GM18861 (cell line): ENCODE results near the gene PPM1G.
"Not testable (repeated sequence)": the region's sequence is repeated elsewhere in the genome, so short reads cannot be mapped to it uniquely, and the experiment has no call there.

Experiments
- ATAC-seq: cut with Tn5 transposase; IDR thresholded peaks from one replicate; pipeline ENCODE4 v1.9.1; 2021; ENCODE audit not compliant: unreplicated experiment

PPM1G gene

DNA sequence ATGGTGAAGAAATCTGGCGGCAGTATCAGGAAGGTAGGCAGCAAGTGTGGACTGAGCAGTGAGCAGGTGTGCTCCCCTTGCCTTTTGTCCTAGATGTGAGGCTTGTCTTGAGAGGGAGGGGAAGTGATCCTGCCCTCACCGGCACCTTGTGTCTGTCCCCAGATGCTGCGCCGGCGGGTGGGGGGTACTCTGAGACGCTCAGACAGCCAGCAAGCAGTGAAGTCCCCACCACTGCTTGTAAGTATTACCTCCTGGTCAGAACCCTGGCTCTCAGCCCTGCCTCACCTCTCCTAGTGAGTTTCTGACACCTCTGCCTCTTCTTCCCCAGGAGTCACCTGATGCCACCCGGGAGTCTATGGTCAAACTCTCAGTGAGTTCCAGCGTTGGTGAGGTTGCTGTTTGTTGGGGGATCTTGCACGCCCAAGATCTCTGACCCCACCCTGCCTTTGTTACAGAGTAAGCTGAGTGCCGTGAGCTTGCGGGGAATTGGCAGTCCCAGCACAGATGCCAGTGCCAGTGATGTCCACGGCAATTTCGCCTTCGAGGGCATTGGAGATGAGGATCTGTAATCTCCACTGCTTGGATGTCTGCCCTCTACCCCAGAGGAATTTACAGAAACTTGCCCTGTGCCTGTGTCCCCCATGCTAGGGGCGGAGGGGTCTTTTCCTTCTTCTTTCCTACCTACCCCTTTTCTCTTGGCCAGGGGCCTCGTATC, 33.1 kb downstream of the PPM1G start:
- ATAC-seq, result no peak

DNA sequence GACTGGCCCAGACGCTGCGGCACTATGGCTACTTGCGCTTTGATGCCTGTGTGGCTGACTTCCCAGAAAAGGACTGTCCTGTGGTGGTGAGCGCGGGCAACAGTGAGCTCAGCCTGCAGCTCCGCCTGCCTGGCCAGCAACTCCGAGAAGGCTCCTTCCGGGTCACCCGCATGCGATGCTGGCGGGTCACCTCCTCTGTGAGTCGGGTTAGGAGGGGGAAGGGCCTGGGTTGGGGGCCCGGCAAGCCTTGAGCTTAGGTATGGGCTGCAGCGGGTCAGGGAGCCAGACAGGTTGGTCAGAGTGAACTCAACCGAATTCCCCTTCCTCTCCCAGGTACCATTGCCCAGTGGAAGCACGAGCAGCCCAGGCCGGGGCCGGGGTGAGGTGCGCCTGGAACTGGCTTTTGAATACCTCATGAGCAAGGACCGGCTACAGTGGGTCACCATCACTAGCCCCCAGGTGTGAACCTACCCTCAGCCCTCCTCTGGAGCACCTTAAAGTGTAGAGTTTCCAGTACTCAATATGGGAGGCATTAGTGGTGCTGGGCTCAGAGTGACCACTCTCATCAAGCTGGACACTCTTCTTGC, 33.8 kb downstream of the PPM1G start:
- ATAC-seq, result no peak

DNA sequence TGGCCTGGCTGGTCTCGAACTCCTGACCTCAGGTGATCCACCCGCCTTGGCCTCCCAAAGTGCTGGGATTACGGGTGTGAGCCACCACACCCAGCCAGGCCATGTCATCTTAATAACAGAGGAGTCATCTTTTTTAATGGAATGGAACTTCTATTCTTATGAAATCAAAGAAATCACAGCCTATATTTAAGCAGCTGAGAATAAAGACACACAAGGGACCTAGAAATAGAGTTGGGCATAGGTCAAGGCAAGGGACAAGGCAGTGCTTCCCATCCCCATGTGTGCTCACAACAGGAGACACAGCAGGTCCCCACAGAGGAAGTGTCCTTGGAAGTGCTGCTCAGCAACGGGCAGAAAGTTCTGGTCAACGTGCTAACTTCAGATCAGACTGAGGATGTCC, 35.8 kb downstream of the PPM1G start:
- no peak for ATAC-seq

- ATAC-seq, result no peak
These were observed 36.5 kb downstream of the PPM1G start for GRCh38 chr2:27372937-27373336.

DNA sequence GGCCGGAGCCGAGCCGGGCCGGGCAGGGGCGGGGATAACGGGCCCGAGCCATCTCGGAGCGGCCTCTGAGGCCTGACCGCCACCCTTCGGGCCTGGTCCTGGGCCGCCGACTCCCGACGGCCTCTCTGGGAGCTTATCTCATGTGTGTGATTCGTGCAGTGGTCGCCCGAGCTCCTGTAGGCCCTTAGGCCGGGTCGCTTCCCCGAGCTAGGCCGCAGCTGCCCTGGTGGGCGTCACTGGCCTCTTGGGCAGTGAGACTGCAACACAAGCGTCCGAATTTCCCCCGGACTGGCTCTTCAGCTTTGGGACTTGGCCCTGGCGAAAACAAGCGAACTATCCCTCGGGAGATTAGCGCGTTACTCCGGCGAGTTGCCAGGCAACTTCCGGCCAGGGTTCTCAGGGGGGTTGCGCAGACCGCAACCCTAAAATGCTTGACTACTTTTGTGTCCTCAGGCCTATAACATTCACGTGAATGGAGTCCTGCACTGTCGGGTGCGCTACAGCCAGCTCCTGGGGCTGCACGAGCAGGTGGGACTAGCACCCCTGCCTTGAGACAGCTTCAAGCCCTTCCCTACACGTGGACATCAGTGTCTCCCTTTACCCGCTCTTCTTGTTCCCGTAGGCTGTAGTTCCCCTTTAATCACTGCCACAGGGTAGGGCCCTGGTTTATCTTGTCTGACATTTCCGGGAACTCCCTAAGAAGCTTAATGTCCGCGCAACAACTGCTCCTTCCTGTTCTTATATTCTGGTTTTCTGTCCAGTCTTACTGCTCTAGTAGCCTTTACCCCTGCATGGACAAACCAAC, 38.4 kb downstream of the PPM1G start:
- ATAC-seq, result peak; percentile 20

- peak; percentile 81 for ATAC-seq
These were observed 39.2 kb downstream of the PPM1G start, which contains the start of the genes EIF2B4 and SNX17 for GRCh38 chr2:27370026-27370815. EIF2B4 (minus strand) TSS chr2:27370338; CDS start chr2:27370314, 24 bp downstream. SNX17 (plus strand) TSS chr2:27370616; CDS start chr2:27370744, 128 bp downstream.

- ATAC-seq, result no peak
These were observed 39.8 kb downstream of the PPM1G start for GRCh38 chr2:27369471-27370025.

- no peak for ATAC-seq
These were observed 45.5 kb downstream of the PPM1G start for GRCh38 chr2:27363933-27364332.

DNA sequence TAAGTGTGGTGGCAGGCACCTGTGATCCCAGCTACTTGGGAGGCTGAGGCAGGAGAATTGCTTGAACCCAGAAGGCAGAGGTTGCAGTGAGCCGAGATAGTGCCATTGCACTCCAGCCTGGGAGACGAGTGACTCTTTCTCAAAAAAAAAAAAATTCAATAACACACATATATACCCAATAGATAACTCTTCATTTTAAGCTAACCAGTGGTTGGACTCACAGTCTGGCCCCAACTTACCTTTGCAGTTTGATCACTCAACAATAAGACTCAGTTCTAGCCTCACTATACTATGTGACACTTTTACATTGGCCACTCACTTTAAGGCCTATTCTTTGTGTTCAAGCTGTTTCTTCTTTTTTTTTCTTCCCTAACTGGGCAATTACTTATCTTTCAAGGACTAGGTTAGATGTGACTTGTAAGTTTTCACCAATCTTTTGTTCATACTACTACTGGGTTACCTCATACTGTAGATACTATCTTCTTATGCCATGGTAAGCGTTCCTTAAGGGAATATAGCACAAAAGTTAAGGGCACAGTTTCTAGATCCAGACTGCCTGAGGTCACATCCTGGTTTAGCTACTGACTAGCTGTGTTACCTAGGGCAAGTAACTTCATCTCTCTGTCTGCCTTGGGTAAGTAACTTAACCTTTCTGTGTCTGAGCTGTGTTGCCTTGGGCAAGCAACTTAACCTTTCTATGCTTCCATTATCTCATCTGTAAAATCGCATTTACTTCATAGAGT, 46.5 kb downstream of the PPM1G start:
- ATAC-seq, result no peak

GRCh38 chr2:27356382-27357181, 52.8 kb downstream of the PPM1G start, which contains the start of gene GTF3C2:
GTF3C2 (minus strand) TSS chr2:27356764; CDS start chr2:27343554, 13,210 bp downstream.
- peak; percentile 76 for ATAC-seq

DNA sequence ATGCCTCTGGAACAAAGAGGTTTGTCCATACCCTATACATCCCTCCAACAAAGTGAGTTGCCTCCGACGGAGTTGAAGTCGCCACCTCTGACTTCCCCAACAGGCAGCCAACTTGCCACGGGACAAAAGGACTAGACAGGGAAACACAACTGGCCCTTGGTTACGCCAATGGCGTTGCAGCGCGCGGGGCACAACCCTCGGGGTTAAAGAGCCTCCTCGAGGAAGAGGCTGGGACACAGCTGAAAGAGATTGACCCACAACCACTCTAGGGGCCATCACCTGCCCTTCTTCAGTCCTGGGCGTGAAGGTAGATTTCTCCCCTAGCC, 53.4 kb downstream of the PPM1G start:
- peak; percentile 21 for ATAC-seq

GRCh38 chr2:27354597-27354927, 54.8 kb downstream of the PPM1G start:
- no peak for ATAC-seq

GRCh38 chr2:27353762-27354596, 55.4 kb downstream of the PPM1G start:
- no peak for ATAC-seq

DNA sequence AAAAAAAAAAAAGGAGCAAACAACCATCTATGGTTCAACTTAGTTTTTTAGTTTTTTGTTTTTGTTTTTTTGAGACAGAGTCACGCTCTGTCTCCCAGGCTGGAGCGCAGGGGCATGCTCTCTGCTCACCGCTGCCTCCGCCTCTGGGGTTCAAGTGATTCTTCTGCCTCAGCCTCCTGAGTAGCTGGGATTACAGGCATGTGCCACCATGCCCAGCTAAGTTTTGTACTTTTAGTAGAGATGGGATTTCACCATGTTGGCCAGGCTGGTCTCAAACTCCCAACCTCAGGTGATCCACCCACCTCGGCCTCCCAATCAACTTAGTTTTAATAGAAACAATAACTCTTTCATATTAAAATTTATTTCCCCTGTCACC, 56.0 kb downstream of the PPM1G start:
- ATAC-seq, result not testable (repeated sequence)

- no peak for ATAC-seq
These were observed 57.4 kb downstream of the PPM1G start for GRCh38 chr2:27351802-27352598.

GRCh38 chr2:27350106-27350693, 59.2 kb downstream of the PPM1G start:
- no peak for ATAC-seq

DNA sequence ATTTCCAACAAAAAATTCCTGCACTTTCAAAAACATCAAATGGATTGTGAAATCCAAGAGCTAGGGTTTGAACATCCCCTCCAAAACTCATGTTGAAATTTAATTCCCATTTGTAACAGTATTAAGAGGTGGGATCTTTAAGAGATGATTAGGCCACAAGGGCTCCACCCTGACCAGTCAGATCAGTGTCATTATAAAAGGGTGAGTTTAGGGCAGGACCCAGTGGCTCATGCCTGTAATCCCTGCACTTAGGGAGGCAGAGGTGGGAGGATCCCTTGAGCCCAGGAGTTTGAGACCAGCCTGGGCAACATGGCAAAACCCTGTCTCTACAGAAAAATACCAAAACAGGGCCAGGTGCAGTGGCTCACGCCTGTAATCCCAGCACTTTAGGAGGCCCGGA, 61.8 kb downstream of the PPM1G start:
- ATAC-seq, result no peak
